MCF 10A (cell line): ENCODE data around the gene GGCX. TPM values are rescaled to one million over a fixed set of nuclear protein-coding genes. Genes with fewer than 3 reads are reported as not detected.
"Not testable (repeated sequence)": the region's sequence is repeated elsewhere in the genome, so short reads cannot be mapped to it uniquely, and the experiment has no call there.

Experiments
- BruUV-seq: library from RNA; stranded (reverse); fragments of 400-500 nt; replicated peaks from 2 replicates; lab custom pipeline; 2021; lab: Mats Ljungman, UMichigan
- CTCF ChIA-PET: fragments of 300-600 bp; sonication (Branson Sonifier 250); formaldehyde crosslinking; extraction: SDS; loops from one replicate; lab custom pipeline; 2021; ENCODE audit warnings: antibody characterized with exemption, inconsistent platforms; lab: Yijun Ruan, JAX
- POLR2A ChIA-PET: fragments of 300-600, 350-650 bp; sonication (Branson Sonifier 250); formaldehyde crosslinking; extraction: SDS; loops from one replicate; lab custom pipeline; 2020; ENCODE audit warnings: antibody characterized with exemption, inconsistent platforms; lab: Yijun Ruan, JAX
- DNase-seq: peaks from one replicate; pipeline ENCODE4 v3.0.0-alpha.2; 2018; ENCODE audit not compliant: unreplicated experiment
- H3K27ac Mint-ChIP-seq: one replicate; pipeline ENCODE4 v1.8.0; 2022; ENCODE audit warnings: mild to moderate bottlenecking, low read depth, mixed read lengths; ENCODE audit not compliant: unreplicated experiment
- H3K27me3 Mint-ChIP-seq: one replicate; pipeline ENCODE4 v1.8.0; 2022; ENCODE audit warnings: mixed read lengths; ENCODE audit not compliant: insufficient read depth, unreplicated experiment
- H3K36me3 Mint-ChIP-seq: one replicate; pipeline ENCODE4 v1.8.0; 2022; ENCODE audit warnings: mild to moderate bottlenecking, moderate library complexity, mixed read lengths; ENCODE audit not compliant: insufficient read depth, unreplicated experiment
- H3K4me1 Mint-ChIP-seq: one replicate; pipeline ENCODE4 v1.8.0; 2022; ENCODE audit warnings: mixed read lengths; ENCODE audit not compliant: insufficient read depth, unreplicated experiment
- H3K4me3 Mint-ChIP-seq: one replicate; pipeline ENCODE4 v1.8.0; 2022; ENCODE audit warnings: mild to moderate bottlenecking, moderate library complexity, mixed read lengths; ENCODE audit not compliant: unreplicated experiment
- H3K9me3 Mint-ChIP-seq: one replicate; pipeline ENCODE4 v1.8.0; 2022; ENCODE audit warnings: mixed read lengths; ENCODE audit not compliant: unreplicated experiment
- CTCF ChIP-seq: fragments of 200-600 bp; IDR thresholded peaks from one replicate; pipeline ENCODE4 v1.8.0; 2022; ENCODE audit warnings: antibody characterized with exemption, mild to moderate bottlenecking; ENCODE audit not compliant: unreplicated experiment
- intact Hi-C: fragments of 100-400 bp; cut with micrococcal nuclease; formaldehyde crosslinking; loops from 2 replicates; pipeline ENCODE4 v1.14.1; 2022
- total RNA-seq: library from RNA; stranded (reverse); gene quantifications from 2 replicates; pipeline ENCODE4 v1.2.3, GENCODE V29; 2022

GGCX gene
- total RNA-seq, 1 experiment from 2014 or later = 49.1 TPM

DNA sequence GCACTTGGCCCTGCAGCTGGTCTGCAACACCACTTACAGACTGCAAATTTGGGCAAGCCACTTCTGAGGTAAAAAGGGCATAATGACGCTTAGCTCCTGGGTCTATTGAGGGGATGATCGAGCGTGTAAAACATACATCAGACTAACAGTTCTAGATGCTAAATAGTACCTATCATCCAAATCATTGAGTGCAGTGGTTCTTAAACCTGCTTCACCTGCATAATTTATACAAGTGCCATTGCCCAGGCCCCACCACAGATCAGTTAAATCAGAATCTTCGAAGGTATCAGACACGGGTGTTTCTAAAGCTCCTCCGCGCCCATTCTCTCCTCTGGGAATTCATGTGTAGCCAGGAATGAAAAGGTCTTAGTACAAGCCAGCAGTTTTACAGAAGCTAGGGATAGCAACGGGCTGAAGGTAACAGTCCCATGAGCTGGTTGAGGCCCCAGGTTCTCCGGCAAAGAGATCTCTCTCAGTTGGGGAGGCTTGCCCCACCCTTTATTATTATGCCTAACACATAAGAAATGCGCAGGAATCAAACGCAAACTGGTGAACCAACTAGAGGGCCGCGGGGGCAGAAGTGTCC, 33.5 kb upstream of the GGCX start:
- Mint-ChIP-seq H3K4me3 (peak overlapping the region; percentile 98), H3K27me3 (no peaks in the 10 kb centered on the region), H3K9me3 (no peaks in the 10 kb centered on the region), H3K4me1 (peaks cover 19% of the 10 kb centered on the region), H3K36me3 (peaks cover 15% of the 10 kb centered on the region), H3K27ac (peak overlapping the region; percentile 98)
- ChIA-PET CTCF (interaction anchor here (0.6 to 2.4 kb wide), 7 partner anchors 9 to 529 kb away, joined by 3 to 10 read pairs (median 3); no protein-coding TSS in a partner anchor), POLR2A (interaction anchor here (0.6 to 5.2 kb wide), 35 partner anchors 10 to 831 kb away, joined by 3 to 113 read pairs (median 4); partner anchors contain the start of genes C2orf68, ELMOD3, GGCX and RETSAT)
- intact Hi-C loops = no loop called here
- TF ChIP-seq CTCF = no peak
- DNase-seq = no peak
- BruUV-seq = TSS peak; percentile 84

DNA sequence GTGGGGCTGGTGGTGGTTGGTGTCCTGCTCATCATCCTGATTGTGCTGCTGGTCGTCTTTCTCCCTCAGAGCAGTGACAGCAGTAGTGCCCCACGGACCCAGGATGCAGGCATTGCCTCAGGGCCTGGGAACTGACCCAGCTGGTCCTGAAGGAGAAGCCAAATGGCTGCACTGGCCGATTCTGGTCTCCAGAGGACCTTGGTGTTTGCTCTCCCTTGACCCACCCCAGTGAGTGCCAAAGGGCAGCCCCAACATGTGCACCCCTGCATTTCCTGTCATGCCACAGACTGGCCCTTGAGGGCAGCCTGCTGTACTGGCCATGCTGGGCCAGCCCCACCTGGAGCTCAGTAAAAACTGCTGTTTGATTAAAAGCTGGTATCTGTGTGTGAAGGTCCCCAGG, 31.7 kb upstream of the GGCX start:
- no peaks in the 10 kb centered on the region for H3K9me3 Mint-ChIP-seq
- BruUV-seq = no TSS peak
- no peaks in the 10 kb centered on the region for H3K27me3 Mint-ChIP-seq
- POLR2A ChIA-PET = interaction anchor here (0.7 to 5.2 kb wide), 4 partner anchors 8 to 24 kb away, joined by 4 to 113 read pairs (median 58); partner anchors contain the start of genes TMEM150A, VAMP5 and VAMP8
- peaks cover 11% of the 10 kb centered on the region for H3K36me3 Mint-ChIP-seq
- H3K4me3 Mint-ChIP-seq = no peak overlapping the region
- H3K27ac Mint-ChIP-seq = no peak overlapping the region
- intact Hi-C loops = no loop called here
- peaks cover 19% of the 10 kb centered on the region for H3K4me1 Mint-ChIP-seq
- no peak for TF ChIP-seq CTCF
- DNase-seq = no peak
- CTCF ChIA-PET = interaction anchor here (0.6 to 1.4 kb wide), 4 partner anchors 12 to 44 kb away, joined by 3 to 5 read pairs (median 3); partner anchors contain the start of gene VAMP8

GRCh38 chr2:85592299-85592698, 31.0 kb upstream of the GGCX start:
- H3K27ac Mint-ChIP-seq, H3K27me3 Mint-ChIP-seq, H3K4me3 Mint-ChIP-seq, intact Hi-C loops, DNase-seq, BruUV-seq, H3K36me3 Mint-ChIP-seq, H3K9me3 Mint-ChIP-seq: not testable (repeated sequence)
- ChIA-PET CTCF (interaction anchor here (0.6 to 2.6 kb wide), 3 partner anchors 15 to 52 kb away, joined by 3 to 9 read pairs (median 4); partner anchors contain the start of gene VAMP8), POLR2A (interaction anchor here (0.7 to 5.0 kb wide), 3 partner anchors 12 to 23 kb away, joined by 4 to 61 read pairs (median 6); partner anchors contain the start of gene TMEM150A)
- peaks cover 19% of the 10 kb centered on the region for H3K4me1 Mint-ChIP-seq

- no peak overlapping the region for H3K27ac Mint-ChIP-seq
- no peaks in the 10 kb centered on the region for H3K9me3 Mint-ChIP-seq
- no TSS peak for BruUV-seq
- no peak overlapping the region for H3K4me3 Mint-ChIP-seq
- ChIA-PET CTCF (interaction anchor here (0.6 to 2.6 kb wide), 2 partner anchors 46 to 51 kb away, joined by 4 to 9 read pairs; no protein-coding TSS in a partner anchor), POLR2A (interaction anchor here (0.6 to 2.5 kb wide), 3 partner anchors 10 to 22 kb away, joined by 5 to 6 read pairs (median 6); no protein-coding TSS in a partner anchor)
- no peak for TF ChIP-seq CTCF
- intact Hi-C loops = no loop called here
- H3K36me3 Mint-ChIP-seq = peaks cover 8% of the 10 kb centered on the region
- DNase-seq = no peak
- H3K4me1 Mint-ChIP-seq = peaks cover 12% of the 10 kb centered on the region
- H3K27me3 Mint-ChIP-seq = no peaks in the 10 kb centered on the region
These were observed 30.3 kb upstream of the GGCX start for GRCh38 chr2:85591563-85591962.
